ENCODE measurements around the gene PSMD8. TPM values are rescaled to one million over a fixed set of nuclear protein-coding genes. Genes with fewer than 3 reads are reported as not detected.
"Not testable (repeated sequence)": the region's sequence is repeated elsewhere in the genome, so short reads cannot be mapped to it uniquely, and the experiment has no call there.

Gene PSMD8
- total RNA-seq, result 139 TPM

DNA sequence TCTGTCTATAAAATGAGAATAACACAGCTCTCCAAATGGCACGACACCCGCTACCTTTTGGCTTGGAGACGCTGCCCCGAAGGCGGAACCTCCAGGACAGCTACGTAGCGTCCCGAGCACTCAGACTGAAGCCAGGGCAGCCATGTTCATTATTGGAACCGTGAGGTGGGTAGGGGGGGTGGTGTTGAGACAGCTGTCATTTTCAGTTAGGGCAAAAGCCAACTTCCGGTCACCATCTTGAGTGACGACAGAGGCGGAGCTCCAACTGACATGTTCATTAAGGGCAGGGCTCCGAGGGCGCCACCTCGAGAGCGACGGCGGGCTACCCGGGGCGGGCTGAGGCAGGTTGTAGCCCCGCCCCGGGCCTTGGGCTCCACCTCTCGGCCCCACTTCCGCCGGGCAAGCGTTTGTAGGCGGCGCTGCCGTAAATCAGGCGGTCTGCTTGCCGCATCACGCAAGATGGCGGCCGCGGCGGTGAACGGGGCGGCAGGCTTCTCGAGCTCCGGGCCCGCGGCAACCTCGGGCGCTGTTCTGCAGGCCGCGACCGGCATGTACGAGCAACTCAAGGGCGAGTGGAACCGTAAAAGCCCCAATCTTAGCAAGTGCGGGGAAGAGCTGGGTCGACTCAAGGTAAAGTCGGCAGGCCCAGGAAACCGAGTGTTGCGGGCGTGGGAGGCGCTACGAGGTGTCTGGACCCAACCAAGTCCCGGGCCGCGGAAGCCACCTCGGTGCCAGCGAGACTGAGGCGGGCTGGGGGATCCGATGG is at the start of gene PSMD8:
Gene PSMD8, plus strand, starts transcription at position 240 of the 766 bp plus-strand sequence. Its CDS starts 31 bp downstream, at position 271.
- peak; percentile 99 for DNase-seq (ENCODE audit: low spot score)

DNA sequence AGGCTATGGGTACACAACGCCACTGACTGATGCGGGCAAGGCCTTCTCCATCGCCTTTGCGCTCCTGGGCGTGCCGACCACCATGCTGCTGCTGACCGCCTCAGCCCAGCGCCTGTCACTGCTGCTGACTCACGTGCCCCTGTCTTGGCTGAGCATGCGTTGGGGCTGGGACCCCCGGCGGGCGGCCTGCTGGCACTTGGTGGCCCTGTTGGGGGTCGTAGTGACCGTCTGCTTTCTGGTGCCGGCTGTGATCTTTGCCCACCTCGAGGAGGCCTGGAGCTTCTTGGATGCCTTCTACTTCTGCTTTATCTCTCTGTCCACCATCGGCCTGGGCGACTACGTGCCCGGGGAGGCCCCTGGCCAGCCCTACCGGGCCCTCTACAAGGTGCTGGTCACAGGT is 47.8 kb upstream of the PSMD8 start:
- no peak for DNase-seq (ENCODE audit: low spot score)

DNA sequence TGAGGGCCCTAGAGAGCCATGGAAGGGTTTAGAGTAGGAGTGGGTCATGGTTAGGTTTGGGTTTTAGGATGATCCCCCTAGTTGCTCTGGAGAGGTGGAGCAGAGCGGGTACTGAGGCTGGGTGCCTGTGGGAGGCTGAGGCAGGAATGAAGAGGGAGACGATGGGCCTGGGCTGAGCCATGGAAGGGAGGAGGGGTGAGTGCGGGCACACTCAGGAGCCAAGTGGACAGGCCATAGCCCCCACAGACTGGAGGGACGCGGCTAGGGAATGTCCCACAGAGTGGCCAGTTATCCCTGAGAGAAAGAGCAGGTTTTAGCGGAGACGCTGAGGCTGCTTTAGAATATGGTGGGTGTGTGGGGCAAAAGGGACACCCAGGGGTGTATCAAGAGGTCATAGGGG is 44.7 kb upstream of the PSMD8 start:
- no peak for DNase-seq (ENCODE audit: low spot score)

DNA sequence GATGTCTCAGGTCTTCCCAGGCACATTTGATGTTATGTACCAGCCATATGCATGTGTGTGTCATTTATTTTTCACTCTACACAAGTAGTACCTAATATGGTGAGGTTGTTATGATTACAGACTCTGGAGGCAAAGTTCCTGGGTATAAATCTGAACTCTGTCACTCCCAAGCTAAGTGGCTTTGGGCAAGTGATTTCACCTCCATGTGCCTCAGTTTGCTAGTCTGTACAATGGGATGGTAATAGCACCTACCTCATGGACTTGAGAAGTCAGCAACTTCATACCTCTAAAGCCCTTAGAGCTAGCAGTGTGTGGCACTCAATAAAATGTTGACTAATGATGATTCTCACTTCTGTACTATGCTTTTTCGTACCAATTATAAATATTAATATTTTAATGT is 42.6 kb upstream of the PSMD8 start:
- DNase-seq (ENCODE audit: low spot score), result no peak

DNA sequence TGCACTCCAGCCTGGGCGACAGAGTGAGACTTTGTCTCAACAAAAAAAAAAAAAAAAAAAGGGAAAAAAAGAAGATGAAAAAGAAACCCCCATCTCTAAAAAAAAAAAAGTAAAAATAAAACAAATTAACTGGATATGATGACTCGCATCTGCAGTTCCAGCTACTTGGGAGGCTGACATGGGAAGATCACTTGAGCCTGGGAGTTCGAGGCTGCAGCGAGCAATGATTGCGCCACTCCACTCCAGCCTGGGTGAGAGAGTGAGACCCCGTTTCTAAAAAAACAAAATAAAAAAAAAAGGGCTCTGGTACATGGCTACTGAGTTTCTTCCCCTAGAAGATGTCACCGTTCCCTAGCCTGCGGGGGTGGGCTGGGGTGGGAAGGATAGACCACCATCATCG is 41.1 kb upstream of the PSMD8 start:
- DNase-seq (ENCODE audit: low spot score), result no peak

DNA sequence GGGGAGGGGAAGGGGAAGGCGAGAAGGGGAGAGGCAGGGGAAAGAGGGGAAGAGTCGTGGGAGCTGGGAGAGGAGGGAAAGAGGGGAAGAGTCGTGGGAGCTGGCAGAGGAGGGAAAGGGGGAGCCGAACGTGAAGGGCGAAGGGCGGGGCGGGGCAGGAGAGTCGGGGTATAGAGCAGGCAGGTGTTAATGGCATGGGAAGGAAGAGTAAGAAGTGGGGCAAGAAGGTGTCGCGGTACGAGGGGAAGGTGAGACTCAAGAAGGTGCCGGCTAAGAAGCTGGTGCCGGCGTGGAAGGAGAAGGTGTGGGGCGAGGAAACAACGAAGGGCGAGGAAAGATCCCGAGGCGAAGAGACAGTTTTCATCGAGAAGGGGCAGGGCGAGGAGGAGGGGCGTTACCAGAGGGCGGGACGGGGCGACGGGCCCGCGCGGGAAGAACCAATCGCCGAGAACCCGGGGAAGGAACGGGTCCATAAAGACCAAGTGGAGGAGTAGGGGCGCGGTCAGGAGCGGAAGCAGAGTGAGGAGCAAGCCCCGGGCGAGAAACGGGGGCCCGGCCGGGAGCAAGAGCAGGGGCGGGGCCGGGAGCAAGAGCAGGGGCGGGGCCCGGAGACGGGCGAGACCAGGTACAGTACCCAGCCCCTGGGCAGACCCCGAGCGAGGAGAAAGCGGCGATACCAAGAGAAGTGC is 38.3 kb upstream of the PSMD8 start:
- peak; percentile 98 for DNase-seq (ENCODE audit: low spot score)

DNA sequence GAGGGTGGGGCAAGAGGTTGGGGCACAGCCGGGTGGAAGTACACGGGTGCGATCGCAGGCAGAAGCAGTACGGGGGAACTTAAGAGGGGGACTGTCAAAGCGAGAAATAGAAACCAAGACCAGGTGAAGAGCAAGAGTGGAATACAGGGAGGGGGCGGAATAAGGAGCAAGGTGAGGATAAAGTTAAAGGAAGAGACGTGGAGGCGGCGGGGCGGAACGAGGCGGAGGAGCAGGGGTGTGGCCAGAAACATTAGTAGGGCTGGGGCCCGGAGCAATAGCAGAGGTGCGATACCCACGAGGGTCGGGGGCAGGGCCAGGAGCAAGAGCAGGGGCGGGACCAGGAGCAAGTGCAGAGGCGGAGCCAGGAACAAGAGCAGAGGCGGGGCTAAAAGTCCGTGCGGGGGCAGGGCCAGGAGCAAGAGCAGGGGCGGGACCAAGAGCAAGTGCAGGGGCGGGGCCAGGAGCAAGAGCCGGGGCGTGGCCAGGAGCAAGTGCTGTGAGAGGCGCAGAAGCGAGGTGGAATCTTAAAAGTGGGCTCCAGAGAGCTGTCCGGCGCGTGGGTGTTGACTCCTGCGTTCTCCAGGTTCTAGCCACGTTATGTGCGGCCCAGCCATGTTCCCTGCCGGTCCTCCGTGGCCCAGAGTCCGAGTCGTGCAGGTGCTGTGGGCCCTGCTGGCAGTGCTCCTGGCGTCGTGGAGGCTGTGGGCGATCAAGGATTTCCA is 37.6 kb upstream of the PSMD8 start:
- DNase-seq (ENCODE audit: low spot score), result peak; percentile 98

DNA sequence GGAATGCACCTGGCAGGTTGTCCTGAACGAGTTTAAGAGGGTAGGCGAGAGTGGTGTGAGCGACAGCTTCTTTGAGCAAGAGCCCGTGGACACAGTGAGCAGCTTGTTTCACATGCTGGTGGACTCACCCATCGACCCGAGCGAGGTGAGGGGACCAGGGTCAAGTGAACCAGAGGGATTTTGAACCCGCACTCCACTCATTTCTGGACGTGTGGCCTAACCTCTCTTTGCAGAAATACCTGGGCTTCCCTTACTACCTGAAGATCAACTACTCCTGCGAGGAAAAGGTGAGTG is 37.1 kb upstream of the PSMD8 start:
- no peak for DNase-seq (ENCODE audit: low spot score)

DNA sequence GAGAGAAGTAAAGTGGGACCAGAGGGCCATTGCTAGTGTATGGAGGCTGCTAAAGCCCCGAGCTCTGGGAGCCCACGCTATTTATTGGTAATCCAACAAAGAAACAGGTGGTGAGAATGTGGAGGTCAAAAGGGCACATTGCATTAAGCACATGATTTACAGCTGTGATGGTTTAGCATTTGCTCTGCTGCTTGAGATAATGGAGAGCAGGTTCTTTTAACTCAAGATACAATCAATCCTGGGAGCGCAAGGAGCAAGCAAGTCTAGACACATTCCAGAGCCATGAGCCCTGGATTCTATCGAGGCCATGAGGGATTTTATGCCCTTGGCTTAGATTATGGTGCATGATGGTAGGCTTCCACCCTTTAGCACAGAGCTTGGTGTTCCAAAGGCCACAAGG is 35.4 kb upstream of the PSMD8 start:
- not testable (repeated sequence) for DNase-seq (ENCODE audit: low spot score)

DNA sequence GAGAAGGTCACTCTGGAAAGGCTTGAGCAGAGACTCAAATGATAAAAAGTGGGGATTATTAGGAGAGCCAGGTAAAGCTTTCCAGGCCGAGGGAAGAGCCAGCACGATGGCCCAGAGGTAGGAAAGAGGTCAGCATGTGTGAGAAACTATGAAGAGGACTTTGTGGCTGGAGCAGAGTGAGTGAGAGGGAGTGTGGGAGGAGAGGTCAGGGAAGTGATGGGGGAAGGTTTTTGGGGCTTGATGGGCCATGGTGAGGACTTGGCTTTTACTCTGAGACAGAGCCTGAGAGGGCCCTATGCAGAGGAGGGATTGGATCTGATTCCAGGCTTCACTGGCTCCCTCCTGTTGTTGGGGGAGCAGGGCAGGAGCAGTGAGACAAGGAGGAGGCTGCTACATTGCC is 33.4 kb upstream of the PSMD8 start:
- DNase-seq (ENCODE audit: low spot score), result no peak

DNA sequence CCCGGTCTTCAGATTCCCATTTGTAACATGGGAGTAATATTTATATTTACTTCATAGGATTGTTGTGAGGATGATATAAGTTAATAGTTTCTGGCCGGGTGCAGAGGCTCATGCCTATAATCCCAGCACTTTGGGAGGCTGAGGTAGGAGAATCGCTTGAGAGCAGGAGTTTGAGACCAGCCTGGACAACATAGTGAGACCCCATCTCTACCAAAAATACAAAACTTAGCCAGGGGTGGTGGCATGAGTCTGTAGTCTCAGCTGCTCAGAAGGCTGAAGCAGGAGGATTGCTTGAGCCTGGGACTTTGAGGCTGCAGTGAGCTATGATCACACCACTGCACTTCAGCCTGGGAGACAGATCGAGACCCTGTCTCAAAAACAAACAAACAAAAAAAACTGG is 27.5 kb upstream of the PSMD8 start:
- no peak for DNase-seq (ENCODE audit: low spot score)

DNA sequence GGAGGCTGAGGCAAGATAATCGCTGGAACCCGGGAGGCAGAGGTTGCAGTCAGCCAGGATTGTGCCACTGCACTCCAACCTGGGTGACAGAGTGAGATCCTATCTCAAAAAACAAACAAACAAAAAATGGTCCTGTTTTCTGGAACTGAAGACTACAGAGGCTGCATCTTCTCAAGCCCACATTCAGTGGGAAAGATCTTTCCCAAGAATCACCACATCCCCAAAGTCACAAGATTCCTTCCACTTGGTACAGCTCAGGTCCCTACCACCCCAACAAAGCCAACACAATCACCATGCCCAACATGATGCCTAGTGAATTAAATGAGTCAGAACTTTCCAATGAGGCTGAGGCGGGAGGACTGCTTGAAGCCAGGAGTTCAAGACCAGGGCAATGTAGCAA is 23.5 kb upstream of the PSMD8 start:
- DNase-seq (ENCODE audit: low spot score), result no peak

DNA sequence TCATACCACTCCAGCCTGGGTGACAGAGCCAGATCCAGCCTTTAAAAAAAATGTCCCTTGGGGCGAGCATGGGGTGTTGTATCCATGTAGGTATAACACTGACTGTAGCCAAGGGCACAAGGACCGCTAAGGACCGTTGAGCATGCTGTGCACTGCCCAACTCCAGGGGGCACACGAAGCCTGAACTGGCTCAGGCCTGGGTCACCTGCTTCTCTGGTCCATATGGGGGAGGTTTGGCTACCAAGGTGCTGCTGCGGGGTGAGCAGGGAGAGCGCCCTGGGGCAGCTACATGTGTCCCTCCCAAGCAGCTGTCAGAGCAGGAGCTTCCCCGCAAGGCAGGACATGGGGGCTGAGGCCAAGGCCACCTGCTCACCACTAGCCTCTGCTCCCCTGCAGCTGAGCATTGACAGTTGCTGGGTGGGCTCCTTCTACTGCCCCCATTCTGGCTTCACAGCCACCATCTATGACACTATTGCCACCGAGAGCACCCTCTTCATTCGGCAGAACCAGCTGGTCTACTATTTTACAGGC is 22.4 kb upstream of the PSMD8 start:
- no peak for DNase-seq (ENCODE audit: low spot score)

DNA sequence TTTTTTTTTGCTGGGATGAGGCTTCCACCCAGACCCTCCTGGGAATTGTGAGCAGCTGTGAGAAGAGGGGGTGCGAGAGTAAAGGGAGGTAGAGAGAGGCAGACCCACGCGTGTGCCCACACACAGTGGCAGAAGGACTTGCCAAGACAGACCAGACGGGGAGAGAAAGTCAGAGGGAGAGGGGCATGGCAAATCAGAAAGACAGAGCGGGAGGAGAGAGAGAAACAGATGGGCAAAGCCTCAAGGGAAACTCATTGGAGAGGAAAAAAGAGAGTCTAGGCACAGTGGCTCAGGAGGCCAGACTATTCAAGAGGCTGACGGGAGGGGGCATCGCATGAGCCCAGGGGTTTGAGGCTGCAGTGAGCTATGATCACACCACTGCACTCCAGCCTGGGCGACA is 21.8 kb upstream of the PSMD8 start:
- DNase-seq (ENCODE audit: low spot score), result no peak

DNA sequence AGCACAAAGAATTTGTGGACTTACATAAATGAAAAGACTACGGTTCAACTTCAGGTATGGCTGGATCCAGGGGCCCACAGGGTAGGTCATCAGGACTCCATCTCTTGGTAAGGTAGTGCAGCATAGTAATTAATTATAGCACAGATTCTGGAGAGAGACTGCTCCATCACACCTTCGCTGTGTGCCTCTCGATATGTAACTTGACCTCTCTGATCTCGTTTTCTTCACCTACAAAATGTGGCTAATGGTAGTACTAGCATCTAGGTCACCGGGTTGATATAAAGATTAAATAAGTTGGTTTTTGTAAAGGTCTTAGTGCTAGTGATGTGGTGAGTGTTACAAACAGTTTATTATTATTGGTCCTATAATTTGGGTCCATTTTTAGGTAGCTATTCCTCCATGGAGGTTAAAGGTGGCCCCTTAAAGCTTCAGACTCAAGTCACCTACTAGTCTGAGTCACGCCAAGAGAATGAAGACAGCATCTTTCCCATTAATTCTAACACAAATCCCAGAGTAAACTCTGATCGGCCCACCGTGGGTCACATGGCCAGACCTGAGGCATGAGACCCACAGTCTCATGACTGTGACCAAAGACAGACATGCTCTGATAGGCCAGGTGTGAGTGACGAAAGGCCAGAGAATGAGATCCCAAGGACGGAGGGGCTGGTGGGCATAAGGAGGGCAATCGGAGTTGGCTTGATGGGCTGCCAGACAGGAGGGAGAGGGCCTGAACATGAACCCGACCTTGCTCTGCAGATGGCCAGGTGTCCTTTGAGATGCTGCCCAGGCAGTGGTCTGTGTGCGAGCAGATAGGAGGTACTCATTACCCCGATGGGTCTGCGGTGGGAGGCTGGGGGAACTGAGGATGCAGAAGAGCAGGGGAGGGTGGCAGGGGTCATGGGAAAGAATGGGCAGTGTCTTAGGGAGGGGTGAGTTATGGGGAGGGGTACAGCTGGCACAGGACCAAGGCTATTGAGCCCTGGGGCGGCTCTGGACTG is 18.3 kb upstream of the PSMD8 start:
- DNase-seq (ENCODE audit: low spot score), result no peak

DNA sequence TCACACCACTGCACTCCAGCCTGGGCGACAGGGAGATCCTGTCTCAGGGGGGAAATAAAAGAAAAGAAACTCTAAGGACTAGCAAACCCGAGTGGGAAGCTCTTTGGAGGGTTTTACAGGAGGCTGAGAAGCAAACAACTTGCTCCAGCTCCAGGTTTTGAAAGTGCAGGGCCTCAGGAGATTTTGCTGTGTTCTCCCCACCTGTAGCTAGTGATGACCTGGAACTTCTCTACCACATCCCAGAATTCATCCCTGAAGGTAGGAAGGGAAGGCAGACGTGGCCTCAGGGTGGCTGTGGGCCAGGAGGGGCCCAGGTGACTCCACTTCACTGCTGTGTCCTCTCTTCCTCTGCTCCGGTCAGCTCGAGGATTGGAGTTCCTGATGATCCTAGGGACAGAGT is 16.3 kb upstream of the PSMD8 start:
- no peak for DNase-seq (ENCODE audit: low spot score)

DNA sequence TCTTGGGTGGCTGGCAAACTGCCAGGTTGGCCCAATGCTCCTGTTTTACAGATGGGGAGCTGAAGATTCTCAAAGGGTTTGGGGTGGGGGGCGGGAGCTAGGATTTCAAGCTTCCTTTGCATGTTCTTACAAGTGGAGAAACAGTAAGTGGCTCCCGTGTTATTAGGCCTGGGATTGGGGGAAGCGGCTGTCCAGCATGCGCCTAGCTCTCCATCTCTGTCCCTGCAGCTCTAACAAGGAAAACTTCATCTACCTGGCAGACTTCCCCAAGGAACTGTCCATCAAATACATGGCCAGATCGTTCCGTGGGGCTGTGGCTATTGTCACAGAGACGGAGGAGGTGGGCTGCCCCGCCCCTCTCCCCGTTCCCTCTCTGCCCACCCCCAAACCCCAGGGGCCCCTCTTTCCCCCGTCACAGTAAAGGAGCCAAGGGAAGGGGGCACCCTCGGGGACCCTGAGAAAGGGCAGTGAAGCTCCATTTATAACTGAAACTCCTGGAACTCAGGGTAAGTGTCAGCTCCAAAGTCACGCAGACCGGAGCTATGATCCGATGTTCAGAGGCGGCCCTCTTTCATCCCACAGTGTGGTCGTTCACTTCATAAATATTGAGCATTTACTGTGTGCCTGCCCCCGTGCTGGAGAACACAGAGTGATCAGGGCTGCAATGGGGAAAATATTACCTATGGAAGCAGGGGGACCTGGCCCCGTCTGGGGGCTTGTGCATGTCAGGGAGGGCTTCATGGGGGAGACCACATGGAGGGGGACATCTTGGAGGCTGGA is 14.9 kb upstream of the PSMD8 start:
- no peak for DNase-seq (ENCODE audit: low spot score)

DNA sequence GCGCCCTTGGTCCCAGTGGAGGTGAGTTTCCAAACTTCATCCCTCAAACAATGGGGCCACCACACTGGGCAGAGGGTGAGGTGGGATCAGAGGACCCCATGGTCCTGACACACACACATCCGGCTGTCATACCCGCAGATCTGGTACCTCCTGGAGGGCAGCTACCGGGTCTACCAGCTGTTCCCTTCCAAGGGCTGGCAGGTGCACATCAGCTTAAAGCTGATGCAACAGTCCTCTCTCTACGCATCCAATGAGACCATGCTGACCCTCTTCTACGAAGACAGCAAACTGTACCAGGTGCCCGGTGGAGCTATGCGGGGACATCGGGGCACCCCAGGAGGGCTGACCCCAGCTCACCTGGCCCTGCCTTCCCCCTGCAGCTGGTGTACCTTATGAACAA is 14.0 kb upstream of the PSMD8 start:
- no peak for DNase-seq (ENCODE audit: low spot score)

DNA sequence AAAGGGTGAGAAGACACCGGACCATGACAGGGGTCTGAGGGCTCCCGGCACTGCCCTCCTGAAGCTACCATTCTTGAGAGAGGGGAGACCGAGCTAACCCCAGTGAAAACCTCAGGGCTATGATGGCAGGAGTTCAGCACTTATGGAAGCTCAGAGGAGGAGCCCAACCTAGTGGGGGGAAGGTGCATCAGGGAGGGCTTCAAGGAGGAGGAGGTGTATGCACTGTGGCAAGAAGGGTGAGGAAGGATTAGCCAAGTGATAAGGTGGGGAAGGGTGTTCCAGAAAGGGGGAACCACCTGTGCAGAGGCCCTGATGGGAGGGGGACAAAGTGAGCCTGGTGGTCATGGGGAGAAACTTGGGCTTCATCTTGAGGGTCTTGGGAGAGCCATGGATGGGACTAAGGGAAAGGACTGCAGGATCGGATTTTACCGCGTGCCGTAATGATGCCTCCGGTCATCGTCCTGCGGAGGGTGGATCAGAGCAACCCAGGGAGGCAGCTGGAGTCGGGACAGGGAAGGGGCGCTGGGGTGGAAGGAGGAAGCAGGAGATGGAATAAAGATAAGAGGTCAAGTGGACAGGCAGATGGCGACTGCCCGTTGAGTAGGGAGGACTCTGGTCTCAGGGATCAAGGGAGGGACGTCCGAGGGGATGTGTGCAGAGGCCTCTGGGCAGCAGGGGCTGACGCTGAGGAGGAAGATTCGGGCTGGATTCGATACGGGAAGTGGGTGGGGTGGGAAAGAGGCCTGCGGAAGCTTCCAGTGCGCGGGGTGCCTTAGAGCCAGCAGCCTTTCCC is 13.3 kb upstream of the PSMD8 start:
- no peak for DNase-seq (ENCODE audit: low spot score)

DNA sequence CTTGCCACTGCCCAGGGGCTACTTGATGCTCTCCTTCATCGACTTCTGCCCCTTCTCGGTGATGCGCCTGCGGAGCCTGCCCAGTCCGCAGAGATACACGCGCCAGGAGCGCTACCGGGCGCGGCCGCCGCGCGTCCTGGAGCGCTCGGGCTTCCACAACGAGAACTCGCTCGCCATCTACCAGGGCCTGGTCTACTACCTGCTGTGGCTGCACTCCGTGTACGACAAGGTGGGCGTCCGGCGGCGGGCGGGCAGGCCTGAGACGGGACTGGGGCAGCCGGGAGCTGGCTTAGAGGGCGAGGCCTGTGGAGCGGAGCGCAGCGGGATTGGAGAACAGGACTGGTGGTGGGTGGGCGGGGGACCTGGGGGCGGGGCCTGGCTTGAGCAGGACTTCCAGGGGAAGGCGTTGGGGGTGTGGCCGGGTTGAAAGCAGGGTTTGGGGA is 12.7 kb upstream of the PSMD8 start:
- peak; percentile 70 for DNase-seq (ENCODE audit: low spot score)

Measured in ureter (tissue), 1 donor.